Hepatocyte (in vitro differentiated cells): Measurements from ENCODE around the gene LCE1C. TPM values are rescaled to one million over a fixed set of nuclear protein-coding genes. Genes with fewer than 3 reads are reported as not detected.

Source experiments
- DNase-seq: peaks from one replicate; pipeline ENCODE4 v3.0.0-alpha.2; 2016; ENCODE audit warnings: low spot score
- H2AFZ ChIP-seq: fragments of 200-600 bp; sonication (generic); 2 replicates; pipeline ENCODE4 v1.6.0; 2016; ENCODE audit warnings: antibody characterized with exemption, mild to moderate bottlenecking
- H3K27ac ChIP-seq: fragments of 200-600 bp; sonication (generic); 2 replicates; pipeline ENCODE4 v1.5.1; 2016; ENCODE audit warnings: mild to moderate bottlenecking
- H3K27me3 ChIP-seq: fragments of 200-600 bp; sonication (generic); 2 replicates; pipeline ENCODE4 v1.6.1; 2016
- H3K36me3 ChIP-seq: fragments of 200-600 bp; sonication (generic); replicated peaks from 2 replicates; pipeline ENCODE4 v1.5.1; 2016; ENCODE audit warnings: low read depth; ENCODE audit not compliant: insufficient read depth
- H3K4me1 ChIP-seq: fragments of 200-600 bp; sonication (generic); 2 replicates; pipeline ENCODE4 v1.5.1; 2016; ENCODE audit warnings: mild to moderate bottlenecking, moderate library complexity; ENCODE audit not compliant: insufficient read depth
- H3K4me2 ChIP-seq: fragments of 200-600 bp; sonication (generic); 2 replicates; pipeline ENCODE4 v1.6.0; 2016
- H3K4me3 ChIP-seq: fragments of 200-600 bp; sonication (generic); 2 replicates; pipeline ENCODE4 v1.5.1; 2016; ENCODE audit warnings: mild to moderate bottlenecking
- H3K79me2 ChIP-seq: fragments of 200-600 bp; sonication (generic); 2 replicates; pipeline ENCODE4 v1.6.0; 2017; ENCODE audit warnings: mild to moderate bottlenecking
- H3K9me2 ChIP-seq: fragments of 200-600 bp; sonication (generic); replicated peaks from 2 replicates; pipeline ENCODE4 v1.6.0; 2017; ENCODE audit warnings: mild to moderate bottlenecking; ENCODE audit not compliant: insufficient read depth
- H3K9me3 ChIP-seq: fragments of 200-600 bp; sonication (generic); 2 replicates; pipeline ENCODE4 v1.5.1; 2016; ENCODE audit warnings: low read depth, mild to moderate bottlenecking
- H4K20me1 ChIP-seq: fragments of 200-600 bp; sonication (generic); 2 replicates; pipeline ENCODE4 v1.6.0; 2016; ENCODE audit warnings: mild to moderate bottlenecking; ENCODE audit not compliant: insufficient read depth, poor library complexity, severe bottlenecking
- CTCF ChIP-seq: fragments of 200-600 bp; sonication (generic); IDR thresholded peaks from 2 replicates; pipeline ENCODE4 v1.5.1; 2016; ENCODE audit warnings: antibody characterized with exemption, mild to moderate bottlenecking; ENCODE audit not compliant: poor library complexity
- EZH2 ChIP-seq: fragments of 200-600 bp; sonication (generic); IDR thresholded peaks from 2 replicates; pipeline ENCODE4 v1.6.1; 2016; ENCODE audit warnings: antibody characterized with exemption, mild to moderate bottlenecking, borderline replicate concordance
- EZH2phosphoT487 ChIP-seq: fragments of 200-600 bp; sonication (generic); IDR thresholded peaks from one replicate; pipeline ENCODE4 v1.6.1; 2018; ENCODE audit warnings: antibody characterized with exemption, mild to moderate bottlenecking, low read depth, moderate library complexity; ENCODE audit not compliant: unreplicated experiment, severe bottlenecking
- WGBS: methylation state at CpG from one replicate; pipeline ENCODE4 v1.1.6; 2016; ENCODE audit warnings: low lambda C conversion rate; ENCODE audit errors: missing lambda C conversion rate; 5-methylcytosine and 5-hydroxymethylcytosine counted together
- polyA plus RNA-seq: library from polyadenylated mRNA; unstranded; fragments of >200 nt; fragmentation: Nextera tagmentation; extraction: Ambion mirVana; gene quantifications from 2 replicates; pipeline ENCODE4 v1.2.1, GENCODE V29; 2016
- total RNA-seq: library from RNA; depleted of rRNA; stranded (reverse); fragments of >200 nt; gene quantifications from 2 replicates; pipeline ENCODE4 v1.2.3, GENCODE V29; 2014

LCE1C gene
- total and polyA plus RNA-seq, 2 experiments from 2014 or later: not detected

GRCh38 chr1:152796421-152796820 lies 10.0 kb downstream of the LCE1C start, which contains the start of gene LCE1D:
Gene LCE1D (plus strand): TSS chr1:152796721. CDS start chr1:152797795, 1,074 bp downstream.
- Histone ChIP-seq H3K4me3 (no peak within 1 kb of the TSS), H3K9me2 (no peaks in the 10 kb centered on the region), H3K27me3 (no peaks in the 10 kb centered on the region), H3K4me1 (no peaks in the 10 kb centered on the region), H4K20me1 (no peaks in the 10 kb centered on the region), H3K79me2 (no peaks in the 10 kb centered on the region), H3K4me2 (no peak within 1 kb of the TSS), H3K9me3 (peaks cover 5% of the 10 kb centered on the region), H3K36me3 (no peaks in the 10 kb centered on the region), H3K27ac (no peak within 1 kb of the TSS), H2AFZ (no peak within 1 kb of the TSS)
- TF ChIP-seq EZH2phosphoT487: no peak
- DNase-seq: no peak
- WGBS: 22% methylated on average over 3 of the region's 3 CpGs

DNA sequence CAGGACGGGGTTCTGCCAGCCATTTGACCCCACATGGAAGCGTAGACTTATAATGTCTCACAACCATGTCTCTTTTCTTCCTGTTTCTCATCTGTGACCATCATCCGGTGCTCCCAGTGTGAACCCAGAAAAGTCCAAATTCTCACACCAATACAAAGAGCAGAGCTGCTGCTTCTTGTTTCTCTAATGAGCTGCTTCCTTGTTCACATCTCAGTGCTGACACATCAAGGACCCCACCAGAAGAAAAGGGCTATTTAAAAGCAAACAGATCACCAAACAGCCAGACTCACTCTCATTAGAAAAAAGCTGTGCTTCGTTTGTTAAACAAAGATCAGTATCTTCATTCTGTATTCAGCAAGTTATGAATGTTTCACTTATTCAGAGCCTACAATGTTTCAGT lies 10.8 kb downstream of the LCE1C start:
- 50% methylated on average over 4 of the region's 4 CpGs for WGBS
- Histone ChIP-seq H2AFZ (no peak overlapping the region), H3K9me3 (peaks cover 9% of the 10 kb centered on the region), H3K4me2 (no peak overlapping the region), H3K4me1 (no peaks in the 10 kb centered on the region), H3K9me2 (no peaks in the 10 kb centered on the region), H3K27me3 (no peaks in the 10 kb centered on the region), H3K79me2 (no peaks in the 10 kb centered on the region), H3K36me3 (no peaks in the 10 kb centered on the region), H3K27ac (no peak overlapping the region), H4K20me1 (no peaks in the 10 kb centered on the region), H3K4me3 (no peak overlapping the region)
- DNase-seq: no peak
- no peak for TF ChIP-seq EZH2phosphoT487
- TF ChIP-seq EZH2: no peak
- no peak for TF ChIP-seq CTCF

- 50% methylated on average over 2 of the region's 2 CpGs for WGBS
- no peaks in the 10 kb centered on the region for H3K27me3 ChIP-seq
- no peaks in the 10 kb centered on the region for H4K20me1 ChIP-seq
- H3K4me3 ChIP-seq: no peak within 1 kb of the TSS
- TF ChIP-seq CTCF: no peak
- TF ChIP-seq EZH2: no peak
- no peak for TF ChIP-seq EZH2phosphoT487
- no peaks in the 10 kb centered on the region for H3K4me1 ChIP-seq
- no peak within 1 kb of the TSS for H3K4me2 ChIP-seq
- H3K9me2 ChIP-seq: no peaks in the 10 kb centered on the region
- peaks cover 6% of the 10 kb centered on the region for H3K9me3 ChIP-seq
- no peaks in the 10 kb centered on the region for H3K79me2 ChIP-seq
- H3K27ac ChIP-seq: no peak within 1 kb of the TSS
- H2AFZ ChIP-seq: no peak within 1 kb of the TSS
- H3K36me3 ChIP-seq: no peaks in the 10 kb centered on the region
- DNase-seq: no peak
These were observed 20.4 kb downstream of the LCE1C start, which contains the start of gene LCE1E for GRCh38 chr1:152786077-152786476. Gene LCE1E (plus strand): TSS chr1:152786257. CDS start chr1:152787300, 1,043 bp downstream.

DNA sequence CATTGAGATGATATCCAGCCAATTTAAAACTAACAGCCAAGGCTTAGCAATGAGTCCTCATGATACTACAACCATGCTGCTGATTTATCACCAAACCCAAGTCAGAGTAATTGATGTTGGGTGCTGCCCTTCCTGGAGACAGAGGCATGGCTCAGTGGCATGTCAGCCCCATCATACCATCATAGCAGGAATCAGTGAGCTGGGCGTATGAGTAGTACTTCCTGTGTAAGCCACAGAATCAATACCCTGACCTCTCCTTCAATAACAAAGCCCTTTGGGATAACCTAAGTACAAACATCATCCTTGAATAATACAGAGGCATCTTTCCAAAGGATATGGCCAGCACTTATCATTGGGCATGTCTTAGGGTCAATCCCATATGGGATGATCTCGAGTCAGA lies 23.4 kb downstream of the LCE1C start:
- no peaks in the 10 kb centered on the region for H3K9me3 ChIP-seq
- no peak overlapping the region for H3K4me3 ChIP-seq
- no peak for DNase-seq
- WGBS: 58% methylated on average over 2 of the region's 2 CpGs
- no peaks in the 10 kb centered on the region for H3K27me3 ChIP-seq
- H4K20me1 ChIP-seq: no peaks in the 10 kb centered on the region
- no peaks in the 10 kb centered on the region for H3K9me2 ChIP-seq
- H3K36me3 ChIP-seq: no peaks in the 10 kb centered on the region
- no peak overlapping the region for H2AFZ ChIP-seq
- no peaks in the 10 kb centered on the region for H3K79me2 ChIP-seq
- TF ChIP-seq EZH2: no peak
- TF ChIP-seq EZH2phosphoT487: no peak
- TF ChIP-seq CTCF: no peak
- H3K4me1 ChIP-seq: no peaks in the 10 kb centered on the region
- no peak overlapping the region for H3K27ac ChIP-seq
- no peak overlapping the region for H3K4me2 ChIP-seq
